Vagina (tissue), 2 donors: Measurements from ENCODE around the gene SLC5A6.

Experiments used
- CTCF ChIP-seq, 3 experiments: fragments of 450-650 bp in 2 of 3; fragments of 200-600 bp in 1 of 3; sonication (generic) in 1 of 3; IDR thresholded peaks; one replicate each; pipeline ENCODE4 v1.5.1; 2017 to 2019; ENCODE audit warnings: antibody characterized with exemption in 3 of 3, mild to moderate bottlenecking in 2 of 3, moderate library complexity in 2 of 3
- POLR2A ChIP-seq, 2 donors: fragments of 450-650 bp; IDR thresholded peaks; one replicate each; pipeline ENCODE4 v1.6.1; 2017; ENCODE audit warnings: antibody characterized with exemption in 2 of 2, mild to moderate bottlenecking in 2 of 2, moderate library complexity in 2 of 2
- POLR2AphosphoS5 ChIP-seq, 2 donors: sonication (generic); formaldehyde crosslinking; IDR thresholded peaks; one replicate each; pipeline ENCODE4 v1.9.0; 2017; ENCODE audit warnings: antibody characterized with exemption in 2 of 2, mild to moderate bottlenecking in 2 of 2, low read depth in 1 of 2; ENCODE audit not compliant: insufficient read depth in 1 of 2

DNA sequence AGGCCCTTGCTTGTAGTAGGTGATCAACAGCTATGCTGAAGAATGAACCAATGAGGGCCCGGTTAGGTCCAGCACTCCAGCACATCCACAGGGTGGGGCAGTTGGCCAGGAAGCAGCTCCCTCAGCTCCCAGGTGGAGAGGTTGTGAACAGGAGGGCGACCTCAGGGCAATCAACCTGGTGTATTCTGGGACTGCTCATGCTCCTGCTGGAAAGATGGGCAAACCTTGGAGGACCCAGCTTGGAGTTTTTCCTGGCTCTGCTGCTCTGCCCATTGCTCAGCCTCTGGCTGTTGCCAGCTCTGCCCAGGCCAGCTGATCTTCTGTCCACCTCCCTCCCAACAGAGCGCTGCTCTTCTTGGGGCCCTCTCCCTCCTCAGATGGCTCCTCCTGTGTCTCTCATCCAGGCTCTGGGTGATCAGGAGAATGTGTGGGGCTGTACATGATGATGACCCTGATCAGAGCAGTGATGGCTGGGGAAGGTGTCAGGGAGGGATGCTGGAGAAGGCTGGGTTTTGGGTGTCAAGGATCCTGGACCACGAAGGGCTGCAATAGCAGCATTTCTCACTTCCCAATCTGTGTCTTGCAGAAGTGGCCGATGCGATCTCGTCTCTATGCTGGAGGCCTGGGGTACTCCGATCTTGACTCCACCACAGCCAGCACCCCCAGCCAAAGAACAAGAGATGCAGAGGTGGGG, 59.8 kb downstream of the SLC5A6 start:
- no peak for TF ChIP-seq CTCF (IDR thresholded peaks at IDR 0.05)
- no peak for TF ChIP-seq POLR2A (IDR thresholded peaks at IDR 0.05)
- no peak for TF ChIP-seq POLR2AphosphoS5 (IDR thresholded peaks at IDR 0.05; ENCODE audit: insufficient read depth in 1 of 2, low read depth in 1 of 2)
